T47D (cell line): Measurements from ENCODE around the gene PKP4.

ENCODE experiments used
- DNase-seq, 2 experiments: peaks; one replicate each; pipeline versions ENCODE4 v3.0.0 to v3.0.0-alpha.2; 2011 to 2012; ENCODE audit warnings: low read depth in 1 of 2, low spot score in 1 of 2
- JUND ChIP-seq: IDR thresholded peaks from 2 replicates; pipeline ENCODE4 v1.6.1; 2012; ENCODE audit warnings: low read depth
- in situ Hi-C: cut with HindIII; loops from 2 replicates; pipeline ENCODE4 v1.10.0; 2016; ENCODE audit warnings: low sequenced_read_pairs, low pct_unique_long_range_greater_than_20kb

PKP4 gene

DNA sequence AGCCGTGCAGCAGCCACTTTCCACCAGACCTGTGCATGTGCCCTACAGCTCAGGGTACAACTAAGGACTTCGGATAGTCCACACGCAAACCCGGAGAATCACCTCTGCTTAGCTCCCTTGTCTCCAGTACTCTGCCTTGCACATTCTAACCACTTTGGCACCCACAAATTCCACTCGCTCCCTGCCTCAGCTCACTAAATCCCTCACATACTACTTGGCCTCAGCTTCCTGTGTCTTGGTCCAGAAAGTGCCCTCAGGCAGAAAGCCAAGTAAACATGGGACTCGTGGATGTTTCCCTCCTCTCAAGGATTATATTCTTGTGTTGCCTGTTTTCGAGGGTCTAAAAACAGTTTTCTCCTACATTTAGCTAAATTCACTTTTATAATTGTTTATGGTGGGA, 180.6 kb downstream of the PKP4 start:
- in situ Hi-C loops, result no loop called here
- DNase-seq, result peak in 1 of 2 experiments; percentile 21
- no peak for TF ChIP-seq JUND

DNA sequence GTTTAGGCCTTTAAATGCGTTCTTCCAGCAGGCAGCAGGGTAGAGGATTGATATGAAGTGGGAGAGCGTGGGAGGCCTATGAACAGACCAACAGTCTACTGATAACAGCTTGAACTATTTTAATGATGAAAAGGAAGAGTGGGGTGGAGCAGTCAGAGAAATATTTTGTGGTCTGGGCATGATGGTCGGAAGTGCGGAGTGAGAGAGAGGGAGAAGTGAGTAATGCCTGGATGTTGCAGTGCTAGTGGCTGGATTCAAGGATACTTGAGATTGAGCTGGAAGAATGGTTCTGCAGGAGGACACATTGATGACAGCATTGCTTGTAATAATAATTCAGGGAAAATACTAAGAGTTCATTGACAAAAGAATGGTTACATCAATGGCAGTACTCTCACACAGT, 187.4 kb downstream of the PKP4 start:
- no peak for TF ChIP-seq JUND
- DNase-seq, result no peak
- in situ Hi-C loops, result no loop called here

DNA sequence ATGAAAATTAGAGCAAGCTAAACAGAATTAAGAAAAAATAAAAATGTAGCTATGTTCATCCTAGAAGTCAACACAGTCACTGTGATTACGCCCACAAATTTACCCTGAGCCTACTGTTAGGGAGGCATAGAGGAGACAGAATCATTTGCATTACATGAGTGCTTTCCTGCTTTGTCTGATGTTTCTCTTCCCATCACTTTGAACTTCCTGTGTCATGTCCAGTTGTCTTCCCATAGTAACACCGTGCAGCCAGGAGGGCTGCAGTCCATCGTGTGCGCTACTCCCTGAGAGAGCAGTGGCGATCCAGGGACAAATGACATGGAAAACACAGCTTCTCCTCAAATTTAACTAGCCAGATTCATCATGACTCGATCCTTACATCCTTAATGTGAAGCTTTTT, 188.5 kb downstream of the PKP4 start:
- no peak for TF ChIP-seq JUND
- in situ Hi-C loops, result no loop called here
- DNase-seq, result no peak

DNA sequence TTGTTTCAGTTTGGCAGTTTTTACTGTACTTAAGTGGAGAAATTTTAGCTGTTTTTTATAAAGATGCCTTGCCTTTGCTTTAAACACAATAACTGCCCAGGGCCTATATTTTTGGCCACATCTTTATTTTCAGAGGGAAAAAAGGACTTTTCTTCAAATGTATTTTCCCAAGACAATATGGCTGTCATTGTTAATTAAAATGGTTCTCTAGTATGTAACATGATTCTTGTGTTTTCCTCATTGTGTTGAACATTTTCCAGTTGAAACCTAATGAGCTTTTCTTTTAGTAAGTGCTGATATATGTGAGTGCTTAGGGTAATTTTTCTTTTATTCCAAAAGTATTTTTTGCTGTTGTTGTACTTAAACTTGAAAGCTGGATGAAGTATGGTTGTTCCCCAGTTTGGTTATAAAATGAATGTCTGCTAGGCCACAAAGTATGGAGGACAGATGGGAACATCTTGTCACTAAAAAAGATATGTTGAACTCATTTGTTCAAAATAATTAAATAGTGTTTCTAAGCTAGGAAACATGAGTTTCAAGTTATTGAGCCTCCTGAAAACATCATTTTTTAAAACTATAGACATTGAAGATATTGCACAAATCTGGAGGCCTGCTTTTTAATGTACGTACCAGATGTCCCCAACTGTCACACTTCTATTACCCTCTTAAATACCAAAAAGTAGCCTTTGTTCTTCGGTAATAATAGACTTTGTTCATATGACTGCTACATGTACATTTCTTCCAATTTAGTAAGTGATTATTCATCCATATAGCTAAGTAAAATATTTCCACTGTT, 190.9 kb downstream of the PKP4 start:
- DNase-seq, result no peak
- no peak for TF ChIP-seq JUND
- in situ Hi-C loops, result no loop called here

DNA sequence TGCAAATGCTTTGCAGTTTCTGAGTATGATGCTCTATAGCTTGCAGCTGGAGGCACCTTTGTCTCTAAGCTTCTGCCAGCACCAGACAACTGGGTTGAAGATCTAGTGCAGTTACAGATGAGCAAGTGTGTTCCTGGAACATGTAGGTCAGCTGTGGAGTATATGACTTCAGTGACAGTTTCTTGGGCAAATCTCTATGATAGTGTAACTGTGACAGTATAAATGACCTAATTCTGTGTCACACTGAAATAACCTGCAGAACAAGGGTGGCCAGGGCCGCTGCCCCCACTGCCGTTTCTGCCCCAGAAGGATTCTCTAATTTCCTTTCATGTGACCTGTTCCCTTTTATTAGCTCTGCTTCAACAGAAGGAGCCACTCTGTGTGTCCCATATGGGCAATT, 193.1 kb downstream of the PKP4 start:
- in situ Hi-C loops, result no loop called here
- TF ChIP-seq JUND, result no peak
- DNase-seq, result no peak

DNA sequence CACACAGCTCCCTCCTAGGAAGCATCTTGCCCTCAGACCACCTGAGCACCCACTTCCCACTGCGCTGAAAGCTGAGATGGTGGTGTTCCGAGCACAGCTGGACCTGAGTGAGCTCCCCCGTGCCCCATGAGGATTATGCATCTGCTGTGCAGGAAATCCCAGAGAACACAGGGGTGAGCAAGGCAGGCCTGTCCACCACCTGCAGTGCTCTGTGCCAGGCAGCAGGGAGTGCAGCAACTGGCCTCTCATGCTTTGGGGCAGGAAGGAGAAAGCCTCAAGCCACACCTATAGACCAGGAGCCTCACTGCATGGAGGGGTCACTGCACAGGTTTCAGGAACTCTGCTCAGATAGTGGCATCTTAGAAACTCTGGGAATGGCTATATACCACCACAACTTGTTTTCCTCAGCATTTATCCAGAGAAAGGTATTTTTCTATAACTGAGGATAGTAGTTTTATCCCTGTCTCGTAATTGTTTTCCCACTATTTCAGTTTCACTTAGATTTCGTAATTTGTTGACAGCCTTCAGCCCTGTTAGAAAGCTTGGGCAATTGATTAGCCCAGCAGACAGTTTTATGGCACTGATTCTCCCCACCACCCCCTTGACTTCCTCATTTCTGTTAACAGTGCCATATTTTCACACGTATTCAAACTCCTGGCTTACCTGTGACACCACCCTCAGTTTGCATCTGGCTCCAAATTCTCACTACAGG, 194.1 kb downstream of the PKP4 start:
- in situ Hi-C loops, result no loop called here
- no peak for TF ChIP-seq JUND
- peak in 1 of 2 experiments; percentile 2 for DNase-seq

DNA sequence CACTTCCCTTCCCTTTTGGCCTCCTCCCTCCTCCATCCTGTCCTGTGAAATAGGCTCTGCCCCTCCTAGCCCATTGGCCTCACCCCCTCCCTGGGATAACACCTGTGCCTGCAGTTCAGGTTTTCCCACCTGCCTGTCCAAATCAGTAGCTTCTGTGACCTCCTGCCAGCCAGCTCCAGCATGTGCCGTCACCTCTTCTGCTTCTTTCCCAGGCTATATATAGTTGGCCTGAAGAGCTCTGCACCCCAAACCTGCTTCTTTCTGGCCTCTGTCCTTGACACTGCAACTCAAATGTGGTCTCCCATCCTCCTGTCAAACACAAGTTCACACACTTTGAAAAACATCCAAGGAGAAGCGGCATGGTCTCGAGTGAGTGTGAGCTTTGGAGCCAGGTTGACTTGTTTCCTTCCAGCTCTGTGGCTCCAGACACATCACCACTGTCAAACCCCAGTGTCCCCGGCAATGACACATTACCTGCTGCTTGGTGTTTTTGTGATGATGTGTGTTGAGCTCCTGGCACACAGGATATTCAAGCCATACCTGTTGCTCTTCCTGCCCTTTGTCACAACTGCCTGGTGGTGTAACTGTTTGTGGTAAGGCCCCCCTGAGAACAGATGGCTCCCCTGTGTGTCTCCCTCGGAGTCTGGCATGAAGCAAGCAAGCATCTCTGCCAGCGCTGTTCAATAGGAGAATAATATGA, 194.8 kb downstream of the PKP4 start:
- no peak for TF ChIP-seq JUND
- in situ Hi-C loops, result no loop called here
- DNase-seq, result no peak

DNA sequence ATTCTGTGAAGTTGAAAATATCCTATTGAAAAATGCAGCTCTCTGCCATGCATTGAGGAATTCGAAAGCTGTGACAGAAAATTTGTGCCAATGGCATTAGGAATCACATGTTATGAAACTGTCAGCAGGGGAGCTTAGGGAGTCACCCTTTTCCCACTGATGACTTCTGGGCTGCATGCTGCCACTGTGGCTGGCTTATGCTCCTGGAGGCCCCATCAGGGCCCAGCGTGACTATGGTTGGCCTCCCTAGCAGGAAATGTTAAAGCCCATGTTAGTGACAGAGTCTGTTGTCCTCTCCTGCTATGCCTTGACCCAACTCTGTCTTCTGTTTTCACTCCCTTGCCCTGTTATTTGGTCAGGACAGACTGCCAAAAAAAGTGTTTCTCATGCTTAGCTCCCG, 198.9 kb downstream of the PKP4 start:
- DNase-seq, result no peak
- in situ Hi-C loops, result no loop called here
- no peak for TF ChIP-seq JUND

DNA sequence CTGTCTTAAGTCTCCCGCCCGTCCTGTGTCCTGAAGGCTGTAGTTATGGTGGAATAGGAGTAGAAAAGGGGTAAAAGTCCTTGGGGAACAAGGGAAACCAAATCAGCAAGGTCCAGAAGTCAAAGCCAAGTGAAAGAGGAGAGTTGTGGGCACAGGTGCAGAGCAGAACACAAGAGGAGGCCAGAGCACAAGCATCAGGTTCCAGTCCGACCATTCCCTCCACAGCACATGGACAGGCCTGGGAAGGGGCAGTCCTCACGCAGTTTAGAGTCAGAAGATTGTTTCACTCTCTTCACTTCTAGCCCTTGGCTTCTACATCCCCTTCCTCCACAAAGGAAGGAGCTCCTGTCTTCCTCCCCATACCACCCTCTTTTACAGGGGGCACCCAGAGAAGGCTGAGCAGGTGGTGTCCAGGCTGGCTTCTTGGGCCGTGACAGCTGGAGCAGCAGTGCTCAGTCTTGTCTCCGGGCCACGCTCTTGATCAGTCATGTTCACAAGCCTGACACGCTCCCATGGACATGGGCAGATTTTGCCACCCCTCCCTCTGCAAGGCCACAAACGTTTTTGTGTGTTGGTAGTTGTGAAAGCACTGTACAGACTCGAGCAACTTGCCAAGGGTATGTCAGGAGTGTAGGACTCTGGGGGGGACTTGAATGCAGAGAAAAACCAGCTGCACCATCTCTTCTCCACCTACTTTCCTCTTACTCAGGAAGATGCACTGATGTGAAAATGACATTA, 199.9 kb downstream of the PKP4 start:
- no peak for TF ChIP-seq JUND
- in situ Hi-C loops, result no loop called here
- no peak for DNase-seq

DNA sequence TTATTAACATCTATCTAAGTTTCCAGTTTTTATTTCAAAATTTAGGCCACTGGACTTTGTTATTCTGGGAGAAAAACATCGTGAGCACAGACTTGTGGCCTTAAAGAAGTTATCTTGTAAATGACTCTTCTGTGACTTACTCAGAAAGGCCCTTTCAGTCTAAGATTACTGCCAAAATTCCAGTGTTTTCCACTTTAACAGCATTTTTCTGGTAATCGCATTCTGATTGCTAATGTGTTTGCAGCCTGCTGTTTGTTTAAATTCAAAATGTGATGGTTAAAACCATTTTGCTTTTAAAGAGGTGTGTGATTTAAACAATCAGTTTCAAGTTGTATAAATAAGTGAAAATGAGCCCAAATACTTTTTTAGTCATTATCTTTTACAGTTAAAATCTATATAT, 201.6 kb downstream of the PKP4 start:
- TF ChIP-seq JUND, result no peak
- in situ Hi-C loops, result no loop called here

DNA sequence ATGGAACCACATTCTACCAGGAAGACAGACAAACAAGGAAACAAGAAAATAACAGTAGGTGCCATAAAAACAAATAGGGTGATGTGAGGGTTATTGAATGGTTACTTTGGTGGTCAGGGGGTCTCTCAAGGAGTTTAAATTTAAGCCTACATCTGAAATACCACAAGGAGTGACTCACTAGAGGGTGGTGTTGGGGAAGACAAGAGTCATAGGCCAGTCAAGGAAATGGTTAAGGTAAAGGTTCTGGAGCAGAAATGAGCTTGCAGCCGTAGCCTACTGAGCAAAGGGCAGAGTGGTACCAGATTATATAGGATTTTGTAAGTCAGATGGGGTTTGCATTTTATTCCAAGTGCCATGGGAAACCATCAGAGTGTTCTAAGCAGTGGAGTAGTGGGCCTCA, 202.7 kb downstream of the PKP4 start:
- TF ChIP-seq JUND, result no peak

More for the DNA sequence above, 201.6 kb downstream of the PKP4 start:
- no peak for DNase-seq

DNA sequence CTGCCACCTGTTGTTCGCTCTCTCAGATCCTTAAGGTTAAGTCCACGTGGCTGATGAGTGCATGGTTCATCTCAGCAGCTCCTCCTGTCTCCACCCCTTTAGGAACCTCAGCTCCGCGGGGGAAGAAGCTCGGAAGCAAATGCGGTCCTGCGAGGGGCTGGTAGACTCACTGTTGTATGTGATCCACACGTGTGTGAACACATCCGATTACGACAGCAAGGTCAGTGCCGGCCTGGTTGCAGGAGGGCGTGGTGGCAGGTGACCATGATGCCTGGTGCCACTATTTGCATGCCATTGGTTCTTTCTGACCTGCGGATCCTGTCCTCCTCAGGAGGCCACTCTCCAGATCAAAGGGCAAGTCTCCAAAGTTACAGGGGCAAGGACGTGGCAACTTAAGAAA, 204.5 kb downstream of the PKP4 start:
- in situ Hi-C loops, result no loop called here
- DNase-seq, result no peak
- TF ChIP-seq JUND, result no peak

More for the DNA sequence above, 202.7 kb downstream of the PKP4 start:
- no peak for DNase-seq
- in situ Hi-C loops, result no loop called here
